K562 (cell line): ENCODE data around the gene XCL1. TPM values are rescaled to one million over a fixed set of nuclear protein-coding genes. Genes with fewer than 3 reads are reported as not detected.
A peak's percentile ranks its signal among the peaks of the same experiment; 100 is the strongest.

Experiments
- ATAC-seq: fragments of 200-7000 bp; cut with Tn5 transposase; 3 replicates; pipeline ENCODE4 v1.9.1; 2020; ENCODE audit warnings: moderate library complexity
- BruUV-seq: library from RNA; stranded (reverse); fragments of 400-500 nt; replicated peaks from 2 replicates; lab custom pipeline; 2021; lab: Mats Ljungman, UMichigan
- CTCF ChIA-PET: fragments of 300-600 bp; formaldehyde crosslinking; extraction: SDS; loops from one replicate; lab custom pipeline; 2021; ENCODE audit warnings: low intra/inter-chr PET ratio; lab: Yijun Ruan, JAX
- POLR2A ChIA-PET: fragments of 300-600, 350-650 bp; sonication (Branson Sonifier 250); formaldehyde crosslinking; extraction: SDS; loops from one replicate; lab custom pipeline; 2021; ENCODE audit warnings: antibody characterized with exemption, inconsistent platforms; lab: Yijun Ruan, JAX
- DNase-seq, 4 experiments: peaks; one replicate each; pipeline versions ENCODE4 v3.0.0 to v3.0.0-alpha.2; 2011 to 2018; ENCODE audit warnings: low spot score in 3 of 4, mixed read lengths in 3 of 4; ENCODE audit errors: extremely low read depth in 1 of 4
- FAIRE-seq: peaks from 2 replicates; lab custom pipeline; 2011; peaks lifted over from hg19 to GRCh38; lab: Jason Lieb, UNC
- H2AFZ ChIP-seq: 2 replicates; pipeline ENCODE4 v1.6.0; 2011; ENCODE audit warnings: low read depth, low read length, control low read depth, inconsistent platforms
- H3K27ac ChIP-seq: fragments of 200-600 bp; 3 replicates; pipeline ENCODE4 v1.8.0; 2011; ENCODE audit warnings: low read depth, mild to moderate bottlenecking, control low read depth, inconsistent platforms, low read length, moderate library complexity, mixed read lengths; ENCODE audit errors: extremely low read depth
- H3K27me3 ChIP-seq, 2 experiments: fragments of 300-600 bp in 1 of 2; 2 replicates in 1 of 2; 3 replicates in 1 of 2; pipeline versions ENCODE4 v1.6.0 to v1.8.0; 2011; ENCODE audit warnings: inconsistent platforms in 2 of 2, low read length in 2 of 2, mild to moderate bottlenecking in 1 of 2, mixed read lengths in 1 of 2, moderate library complexity in 1 of 2; ENCODE audit not compliant: control insufficient read depth in 2 of 2, insufficient read depth in 2 of 2
- H3K36me3 ChIP-seq: fragments of 300-600 bp; 3 replicates; pipeline ENCODE4 v1.8.0; 2011; ENCODE audit warnings: mild to moderate bottlenecking, low read length, inconsistent platforms; ENCODE audit not compliant: control insufficient read depth, insufficient read depth
- H3K4me1 ChIP-seq, 2 experiments: fragments of 200-600 bp in 1 of 2; replicated peaks in 1 of 2; 2 replicates in 1 of 2; 3 replicates in 1 of 2; pipeline versions ENCODE4 v1.5.1 to v1.8.0; 2011; ENCODE audit warnings: inconsistent platforms in 2 of 2, low read length in 2 of 2, mild to moderate bottlenecking in 1 of 2, mixed read lengths in 1 of 2, moderate library complexity in 1 of 2; ENCODE audit not compliant: control insufficient read depth in 2 of 2, insufficient read depth in 2 of 2
- H3K4me2 ChIP-seq: 2 replicates; pipeline ENCODE4 v1.6.1; 2011; ENCODE audit warnings: low read length, control low read depth, inconsistent platforms, mixed read lengths; ENCODE audit not compliant: insufficient read depth
- H3K4me3 ChIP-seq: fragments of 200-600 bp; sonication (generic), shearing (Covaris generic); 2 replicates; pipeline ENCODE4 v1.5.1; 2016; ENCODE audit warnings: control low read depth, inconsistent platforms
- H3K79me2 ChIP-seq: fragments of 200-600 bp; 3 replicates; pipeline ENCODE4 v1.8.0; 2011; ENCODE audit warnings: low read length, inconsistent platforms; ENCODE audit not compliant: control insufficient read depth, insufficient read depth
- H3K9ac ChIP-seq, 2 experiments: 2 replicates each; pipeline versions ENCODE4 v1.6.0 to v1.6.1; 2011; ENCODE audit warnings: low read depth in 2 of 2, low read length in 2 of 2, control low read depth in 1 of 2, inconsistent platforms in 1 of 2, mild to moderate bottlenecking in 1 of 2, mixed read lengths in 1 of 2; ENCODE audit not compliant: insufficient read depth in 1 of 2
- H3K9me1 ChIP-seq: one replicate; pipeline ENCODE4 v1.6.0; 2011; ENCODE audit warnings: inconsistent platforms, mild to moderate bottlenecking, low read length, moderate library complexity; ENCODE audit not compliant: control insufficient read depth, insufficient read depth
- H3K9me3 ChIP-seq: replicated peaks from 2 replicates; pipeline ENCODE4 v1.5.1; 2011; ENCODE audit warnings: low read depth, low read length, inconsistent platforms; ENCODE audit not compliant: control insufficient read depth, insufficient read depth
- H4K20me1 ChIP-seq: replicated peaks from 2 replicates; pipeline ENCODE4 v1.6.1; 2011; ENCODE audit warnings: low read length, inconsistent platforms, mixed read lengths; ENCODE audit not compliant: control insufficient read depth, insufficient read depth
- C11orf30 ChIP-seq: fragments of 450-650 bp; IDR thresholded peaks from 2 replicates; pipeline ENCODE4 v1.6.1; 2016; ENCODE audit warnings: low read depth, mild to moderate bottlenecking
- JUNB ChIP-seq: fragments of 450-650 bp; formaldehyde crosslinking; conservative IDR thresholded peaks from 2 replicates; pipeline ENCODE4 v1.4.0; 2020; ENCODE audit warnings: mild to moderate bottlenecking
- KLF16 ChIP-seq: IDR thresholded peaks from 2 replicates; pipeline ENCODE4 v1.6.1; 2016; ENCODE audit warnings: antibody characterized with exemption
- MED1 ChIP-seq: sonication (generic); formaldehyde crosslinking; IDR thresholded peaks from 2 replicates; pipeline ENCODE4 v1.8.1; 2023; ENCODE audit warnings: missing genetic modification reagents, borderline replicate concordance
- TCF3 ChIP-seq: sonication (generic); formaldehyde crosslinking; IDR thresholded peaks from 2 replicates; pipeline ENCODE4 v1.4.0; 2020; ENCODE audit warnings: mild to moderate bottlenecking, missing genetic modification reagents
- VEZF1 ChIP-seq: fragments of 200-800 bp; sonication (Bioruptor generic); IDR thresholded peaks from 2 replicates; pipeline ENCODE4 v1.6.1; 2017; ENCODE audit warnings: missing genetic modification characterization, missing compliant biosample characterization
- ZNF316 ChIP-seq: fragments of 450-650 bp; IDR thresholded peaks from 2 replicates; pipeline ENCODE4 v1.6.1; 2016
- WGBS: fragments of 100-300 bp; shearing (Covaris generic); methylation state at CpG from one replicate; pipeline ENCODE4 v1.1.6; 2016; ENCODE audit warnings: low coverage, mixed read lengths; ENCODE audit not compliant: insufficient coverage; ENCODE audit errors: missing lambda C conversion rate; 5-methylcytosine and 5-hydroxymethylcytosine counted together
- in situ Hi-C: fragments of 300-500 bp; cut with MboI; formaldehyde crosslinking; loops from 4 replicates; pipeline ENCODE4 v1.15.0; 2018; ENCODE audit warnings: inconsistent platforms, mixed read lengths
- intact Hi-C: fragments of 100-400 bp; cut with micrococcal nuclease; formaldehyde crosslinking; loops from 2 replicates; pipeline ENCODE4 v1.14.2; 2022
- polyA plus RNA-seq, 8 experiments: library from polyadenylated mRNA; depleted of rRNA in 4 of 8; stranded (reverse) in 5 of 8; unstranded in 3 of 8; fragments of >200 nt; fragmentation: Nextera tagmentation in 2 of 8; fragmentation: Illumina TruSeq in 1 of 8; extraction: Ambion mirVana in 2 of 8; extraction: Trizol in 1 of 8; gene quantifications; 2 replicates each; pipeline versions ENCODE4 v1.2.1 to v1.2.3, GENCODE V29; 2011 to 2014; ENCODE audit warnings: inconsistent platforms in 1 of 8, missing spikeins in 1 of 8
- total RNA-seq, 7 experiments: library from RNA; depleted of rRNA in 6 of 7; stranded (reverse); fragments of >200 nt in 6 of 7; fragmentation: Illumina TruSeq in 2 of 7; extraction: Trizol in 2 of 7; gene quantifications; 2 replicates each; pipeline versions ENCODE4 v1.2.1 to v1.2.3, GENCODE V29; 2011 to 2021; ENCODE audit warnings: low replicate concordance in 1 of 7
- TF ChIP-seq, protein P1 (sequence below): fragments of 250-450 bp; sonication (Bioruptor Pico); IDR thresholded peaks from 2 replicates; pipeline ENCODE4 v1.8.0; 2022; ENCODE audit warnings: moderate library complexity, mild to moderate bottlenecking, inconsistent platforms
- TF ChIP-seq, protein P2 (sequence below), 2 experiments: fragments of 450-650 bp in 1 of 2; sonication (generic) in 1 of 2; formaldehyde crosslinking in 1 of 2; IDR thresholded peaks; 2 replicates each; pipeline versions ENCODE4 v1.7.1 to v1.9.0; 2016 to 2022; ENCODE audit warnings: inconsistent platforms in 1 of 2, mild to moderate bottlenecking in 1 of 2, missing genetic modification reagents in 1 of 2

The XCL1 gene
- total and polyA plus RNA-seq, 9 of the 15 experiments (the other 6 are each of a cell fraction or from before 2014, with no cell fraction given): 0.06 to 0.09 (median 0.06) TPM; not detected in 6

DNA sequence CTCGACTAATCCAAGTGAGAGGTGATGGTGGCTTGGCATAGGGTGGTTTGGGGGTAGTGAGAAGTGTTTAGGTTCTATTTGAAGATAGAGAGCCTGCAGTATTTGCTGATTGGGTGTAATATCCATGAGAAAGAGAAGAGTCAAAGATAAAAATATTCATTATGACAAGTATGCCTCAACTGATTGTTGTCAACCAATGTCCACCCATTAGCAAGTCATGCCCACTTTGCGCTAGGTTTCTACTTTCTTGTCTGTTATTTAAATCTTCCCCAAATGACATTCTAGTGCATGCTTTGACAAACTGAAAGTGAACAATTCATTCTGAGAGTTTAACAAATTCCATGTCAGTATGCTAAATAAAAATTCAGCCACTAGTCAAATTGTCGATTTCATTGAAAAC, 3.8 kb upstream of the XCL1 start:
- H3K4me1 ChIP-seq: no peaks in the 10 kb centered on the region
- in situ Hi-C loops: loop anchor here (10.0 kb wide), 1 partner anchor 228 kb away; no protein-coding TSS in a partner anchor
- POLR2A ChIA-PET: no interaction called here

More for the DNA sequence above, 3.8 kb upstream of the XCL1 start:
- no peaks in the 10 kb centered on the region for H3K9me1 ChIP-seq
- H3K4me2 ChIP-seq: no peak overlapping the region
- H3K79me2 ChIP-seq: no peaks in the 10 kb centered on the region
- WGBS: 10% methylated on average over 3 of the region's 3 CpGs
- TF ChIP-seq, protein P1, sequence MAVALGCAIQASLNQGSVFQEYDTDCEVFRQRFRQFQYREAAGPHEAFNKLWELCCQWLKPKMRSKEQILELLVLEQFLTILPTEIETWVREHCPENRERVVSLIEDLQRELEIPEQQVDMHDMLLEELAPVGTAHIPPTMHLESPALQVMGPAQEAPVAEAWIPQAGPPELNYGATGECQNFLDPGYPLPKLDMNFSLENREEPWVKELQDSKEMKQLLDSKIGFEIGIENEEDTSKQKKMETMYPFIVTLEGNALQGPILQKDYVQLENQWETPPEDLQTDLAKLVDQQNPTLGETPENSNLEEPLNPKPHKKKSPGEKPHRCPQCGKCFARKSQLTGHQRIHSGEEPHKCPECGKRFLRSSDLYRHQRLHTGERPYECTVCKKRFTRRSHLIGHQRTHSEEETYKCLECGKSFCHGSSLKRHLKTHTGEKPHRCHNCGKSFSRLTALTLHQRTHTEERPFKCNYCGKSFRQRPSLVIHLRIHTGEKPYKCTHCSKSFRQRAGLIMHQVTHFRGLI: no peak
- TF ChIP-seq, protein P2, sequence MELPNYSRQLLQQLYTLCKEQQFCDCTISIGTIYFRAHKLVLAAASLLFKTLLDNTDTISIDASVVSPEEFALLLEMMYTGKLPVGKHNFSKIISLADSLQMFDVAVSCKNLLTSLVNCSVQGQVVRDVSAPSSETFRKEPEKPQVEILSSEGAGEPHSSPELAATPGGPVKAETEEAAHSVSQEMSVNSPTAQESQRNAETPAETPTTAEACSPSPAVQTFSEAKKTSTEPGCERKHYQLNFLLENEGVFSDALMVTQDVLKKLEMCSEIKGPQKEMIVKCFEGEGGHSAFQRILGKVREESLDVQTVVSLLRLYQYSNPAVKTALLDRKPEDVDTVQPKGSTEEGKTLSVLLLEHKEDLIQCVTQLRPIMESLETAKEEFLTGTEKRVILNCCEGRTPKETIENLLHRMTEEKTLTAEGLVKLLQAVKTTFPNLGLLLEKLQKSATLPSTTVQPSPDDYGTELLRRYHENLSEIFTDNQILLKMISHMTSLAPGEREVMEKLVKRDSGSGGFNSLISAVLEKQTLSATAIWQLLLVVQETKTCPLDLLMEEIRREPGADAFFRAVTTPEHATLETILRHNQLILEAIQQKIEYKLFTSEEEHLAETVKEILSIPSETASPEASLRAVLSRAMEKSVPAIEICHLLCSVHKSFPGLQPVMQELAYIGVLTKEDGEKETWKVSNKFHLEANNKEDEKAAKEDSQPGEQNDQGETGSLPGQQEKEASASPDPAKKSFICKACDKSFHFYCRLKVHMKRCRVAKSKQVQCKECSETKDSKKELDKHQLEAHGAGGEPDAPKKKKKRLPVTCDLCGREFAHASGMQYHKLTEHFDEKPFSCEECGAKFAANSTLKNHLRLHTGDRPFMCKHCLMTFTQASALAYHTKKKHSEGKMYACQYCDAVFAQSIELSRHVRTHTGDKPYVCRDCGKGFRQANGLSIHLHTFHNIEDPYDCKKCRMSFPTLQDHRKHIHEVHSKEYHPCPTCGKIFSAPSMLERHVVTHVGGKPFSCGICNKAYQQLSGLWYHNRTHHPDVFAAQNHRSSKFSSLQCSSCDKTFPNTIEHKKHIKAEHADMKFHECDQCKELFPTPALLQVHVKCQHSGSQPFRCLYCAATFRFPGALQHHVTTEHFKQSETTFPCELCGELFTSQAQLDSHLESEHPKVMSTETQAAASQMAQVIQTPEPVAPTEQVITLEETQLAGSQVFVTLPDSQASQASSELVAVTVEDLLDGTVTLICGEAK (IDR thresholded peaks at IDR 0.05): no peak
- TF ChIP-seq, protein P2 (CRISPR knock-in tag; IDR thresholded peaks at IDR 0.05): no peak
- TF ChIP-seq JUNB (no peak), VEZF1 (CRISPR knock-in tag) (no peak), TCF3 (CRISPR knock-in tag) (no peak), KLF16 (no peak), C11orf30 (peak; percentile 26; the same call in 1 of the 2 replicates), MED1 (no peak), ZNF316 (peak; percentile 40; the same call in 1 of the 2 replicates)
- TF ChIP-seq, all 486 proteins: peak for 2
- Histone ChIP-seq H2AFZ (no peak overlapping the region), H3K9me3 (no peaks in the 10 kb centered on the region), H3K9ac (no peak overlapping the region), H3K27ac (no peak overlapping the region), H3K36me3 (no peaks in the 10 kb centered on the region), H3K27me3 (peaks cover 0 to 3% of the 10 kb centered on the region in 2 experiments; a peak in 1 of 5 replicates), H4K20me1 (no peaks in the 10 kb centered on the region), H3K4me3 (no peak overlapping the region)
- no peak for ATAC-seq
- BruUV-seq: no TSS peak
- CTCF ChIA-PET: no interaction called here
- no peak for FAIRE-seq
- intact Hi-C loops: loop anchor here (5.0 kb wide), 1 partner anchor 230 kb away; no protein-coding TSS in a partner anchor
- no peak for DNase-seq
